Measurements from ENCODE around the gene IL9. TPM values are rescaled to one million over a fixed set of nuclear protein-coding genes. Genes with fewer than 3 reads are reported as not detected.

The IL9 gene
- total RNA-seq, result not detected

DNA sequence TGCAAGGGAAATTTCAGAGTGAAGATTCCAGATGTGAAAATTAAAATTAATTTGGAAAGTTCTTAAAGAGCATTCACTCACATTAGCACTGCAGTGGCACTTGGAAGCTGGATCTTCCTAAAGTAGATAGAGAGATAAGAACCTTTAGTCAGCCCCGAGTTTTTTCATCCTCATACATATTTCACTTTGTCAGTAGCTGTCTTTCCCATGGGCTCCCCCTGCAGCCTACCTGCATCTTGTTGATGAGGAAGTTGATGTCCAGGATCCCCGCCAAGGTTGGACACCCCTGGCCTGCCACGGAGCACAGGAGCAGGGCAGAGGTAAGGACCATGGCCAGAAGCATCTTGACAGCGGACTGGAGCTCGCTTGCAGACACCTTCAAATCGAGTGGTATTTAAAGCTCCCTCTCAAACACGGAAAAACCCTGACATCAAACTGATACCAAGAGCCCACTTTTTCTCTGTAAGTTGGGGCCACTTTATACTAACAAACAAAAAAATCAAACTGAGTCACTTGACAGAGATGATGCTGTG, at the start of gene IL9:
Gene IL9, minus strand, starts transcription at position 368 of the 533 bp plus-strand sequence. Its CDS starts 25 bp downstream, at position 343.
- Histone ChIP-seq H3K27ac (no peak within 1 kb of the TSS), H3K9ac (ENCODE audit: low read depth in 2 of 2, low read length in 2 of 2) (no peak within 1 kb of the TSS), H3K4me3 (no peak within 1 kb of the TSS), H3K36me3 (no peaks in the 10 kb centered on the region), H3K4me1 (no peaks in the 10 kb centered on the region), H3K27me3 (no peaks in the 10 kb centered on the region), H3K9me3 (no peaks in the 10 kb centered on the region)
- intact Hi-C loops (cut with DNase I), result no loop called here
- no peak for DNase-seq
- TF ChIP-seq, protein P1, sequence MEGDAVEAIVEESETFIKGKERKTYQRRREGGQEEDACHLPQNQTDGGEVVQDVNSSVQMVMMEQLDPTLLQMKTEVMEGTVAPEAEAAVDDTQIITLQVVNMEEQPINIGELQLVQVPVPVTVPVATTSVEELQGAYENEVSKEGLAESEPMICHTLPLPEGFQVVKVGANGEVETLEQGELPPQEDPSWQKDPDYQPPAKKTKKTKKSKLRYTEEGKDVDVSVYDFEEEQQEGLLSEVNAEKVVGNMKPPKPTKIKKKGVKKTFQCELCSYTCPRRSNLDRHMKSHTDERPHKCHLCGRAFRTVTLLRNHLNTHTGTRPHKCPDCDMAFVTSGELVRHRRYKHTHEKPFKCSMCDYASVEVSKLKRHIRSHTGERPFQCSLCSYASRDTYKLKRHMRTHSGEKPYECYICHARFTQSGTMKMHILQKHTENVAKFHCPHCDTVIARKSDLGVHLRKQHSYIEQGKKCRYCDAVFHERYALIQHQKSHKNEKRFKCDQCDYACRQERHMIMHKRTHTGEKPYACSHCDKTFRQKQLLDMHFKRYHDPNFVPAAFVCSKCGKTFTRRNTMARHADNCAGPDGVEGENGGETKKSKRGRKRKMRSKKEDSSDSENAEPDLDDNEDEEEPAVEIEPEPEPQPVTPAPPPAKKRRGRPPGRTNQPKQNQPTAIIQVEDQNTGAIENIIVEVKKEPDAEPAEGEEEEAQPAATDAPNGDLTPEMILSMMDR (IDR thresholded peaks at IDR 0.05), result no peak

DNA sequence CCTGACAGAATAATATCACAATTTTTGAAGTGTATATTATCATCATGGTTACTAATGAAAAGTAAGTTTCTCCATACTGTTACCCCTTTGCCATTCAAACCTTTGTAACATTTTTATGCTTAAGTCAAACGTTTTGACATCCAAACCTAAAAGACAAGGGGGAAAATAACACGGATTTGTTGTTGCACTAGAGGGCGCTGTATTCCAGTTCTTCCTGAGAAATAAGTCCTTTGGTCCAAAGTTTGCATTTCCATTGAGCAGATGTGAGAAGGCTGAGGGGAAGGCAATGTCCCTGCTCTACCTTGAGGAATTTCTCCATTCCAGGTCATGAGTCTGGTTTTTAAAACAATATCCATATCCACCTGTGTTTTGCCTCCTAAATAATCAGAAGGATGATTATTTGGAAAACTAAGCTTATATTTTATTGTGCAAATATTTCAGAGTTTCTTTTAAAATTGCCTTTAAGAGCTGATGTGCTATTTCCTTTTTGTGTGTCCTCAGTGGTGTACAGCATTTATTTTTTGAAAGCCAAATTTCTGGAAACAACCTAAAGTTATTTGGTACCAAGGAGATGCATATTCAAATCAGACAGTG, 49.4 kb upstream of the IL9 start:
- Histone ChIP-seq H3K4me1 (no peaks in the 10 kb centered on the region), H3K27ac (no peak overlapping the region), H3K4me3 (no peak overlapping the region), H3K9me3 (no peaks in the 10 kb centered on the region), H3K36me3 (no peaks in the 10 kb centered on the region), H3K27me3 (no peaks in the 10 kb centered on the region), H3K9ac (ENCODE audit: low read depth in 2 of 2, low read length in 2 of 2) (no peak overlapping the region)
- peak; percentile 69 for DNase-seq
- intact Hi-C loops (cut with DNase I), result loop anchor here (2.0 to 10.0 kb wide), 4 partner anchors 117 to 268 kb away; no protein-coding TSS in a partner anchor
- TF ChIP-seq, protein P1 (IDR thresholded peaks at IDR 0.05), result peak; percentile 57

DNA sequence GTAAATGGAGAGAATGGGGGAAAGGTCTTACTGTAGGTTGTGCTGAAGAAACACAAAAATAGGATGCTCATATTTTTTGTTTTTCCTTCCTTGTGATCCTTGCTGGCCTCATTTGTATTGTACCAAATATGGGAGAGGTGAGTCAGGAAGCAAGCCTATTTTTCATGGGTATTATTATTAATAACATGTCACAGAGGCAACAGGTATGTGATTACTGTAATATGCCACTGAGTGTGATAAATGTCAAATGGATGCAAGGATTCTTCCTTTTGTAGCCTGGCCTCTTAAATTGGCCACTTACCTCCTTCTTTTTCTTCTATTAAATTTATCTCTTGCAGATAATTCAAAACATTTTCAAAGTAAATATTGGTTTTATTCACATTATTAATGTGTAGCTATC, 48.9 kb upstream of the IL9 start:
- Histone ChIP-seq H3K27me3 (no peaks in the 10 kb centered on the region), H3K4me1 (no peaks in the 10 kb centered on the region), H3K27ac (no peak overlapping the region), H3K4me3 (no peak overlapping the region), H3K9ac (ENCODE audit: low read depth in 2 of 2, low read length in 2 of 2) (no peak overlapping the region), H3K9me3 (no peaks in the 10 kb centered on the region), H3K36me3 (no peaks in the 10 kb centered on the region)
- TF ChIP-seq, protein P1 (IDR thresholded peaks at IDR 0.05), result no peak
- no peak for DNase-seq
- intact Hi-C loops (cut with DNase I), result loop anchor here (2.0 to 10.0 kb wide), 2 partner anchors 230 to 268 kb away; no protein-coding TSS in a partner anchor

DNA sequence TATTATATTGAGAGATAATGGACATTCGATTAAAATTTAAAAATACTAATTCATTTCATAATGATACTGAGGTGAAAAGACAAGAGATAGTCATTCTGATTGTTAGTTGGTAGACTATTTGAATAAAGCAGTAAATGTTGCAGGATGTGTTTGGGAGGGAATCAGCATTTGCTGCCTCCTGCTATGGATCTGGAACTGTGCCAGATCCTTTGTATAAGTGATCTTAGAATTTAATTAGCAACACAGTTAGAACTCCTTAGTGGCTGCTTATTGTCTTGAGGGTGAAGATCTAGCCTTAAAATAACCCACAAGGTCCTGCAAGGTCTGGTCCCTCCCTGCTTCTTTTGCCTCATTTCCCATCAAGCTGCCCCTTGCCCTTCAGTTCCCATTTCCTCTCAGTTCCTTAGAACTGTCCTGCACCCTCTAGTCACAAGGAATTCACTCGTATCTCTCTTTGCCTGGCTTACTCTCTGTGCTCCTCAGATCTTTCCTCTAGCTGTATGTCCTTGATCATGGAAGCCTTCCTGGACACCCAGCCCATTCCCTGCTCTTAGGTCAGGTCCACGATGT, 46.6 kb upstream of the IL9 start:
- TF ChIP-seq, protein P1 (IDR thresholded peaks at IDR 0.05), result no peak
- intact Hi-C loops (cut with DNase I), result loop anchor here (10.0 kb wide), 1 partner anchor 233 kb away; no protein-coding TSS in a partner anchor
- Histone ChIP-seq H3K27me3 (no peaks in the 10 kb centered on the region), H3K4me3 (no peak overlapping the region), H3K4me1 (no peaks in the 10 kb centered on the region), H3K36me3 (no peaks in the 10 kb centered on the region), H3K9ac (ENCODE audit: low read depth in 2 of 2, low read length in 2 of 2) (no peak overlapping the region), H3K9me3 (no peaks in the 10 kb centered on the region), H3K27ac (no peak overlapping the region)
- DNase-seq, result no peak

DNA sequence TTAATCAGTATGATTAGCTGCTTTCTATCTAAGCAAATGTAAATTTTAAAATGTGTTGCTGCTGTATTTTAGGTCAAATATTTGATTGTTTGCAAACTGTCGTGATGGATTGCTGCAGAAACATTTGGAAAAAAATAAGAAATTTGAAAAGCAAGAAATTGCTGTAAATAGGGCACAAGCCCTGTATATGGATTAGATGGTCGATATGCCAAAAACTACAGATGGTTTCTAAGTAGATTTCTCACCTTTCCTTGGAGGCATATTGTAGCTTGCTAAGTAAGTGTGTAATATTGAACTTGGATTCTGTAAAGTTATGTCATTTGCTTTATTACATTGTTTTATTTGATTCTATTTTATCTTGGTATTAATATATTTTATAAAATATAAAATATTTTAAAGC, 46.1 kb upstream of the IL9 start:
- no peak for DNase-seq
- Histone ChIP-seq H3K9me3 (no peaks in the 10 kb centered on the region), H3K4me3 (no peak overlapping the region), H3K9ac (ENCODE audit: low read depth in 2 of 2, low read length in 2 of 2) (no peak overlapping the region), H3K4me1 (no peaks in the 10 kb centered on the region), H3K36me3 (no peaks in the 10 kb centered on the region), H3K27me3 (no peaks in the 10 kb centered on the region), H3K27ac (no peak overlapping the region)
- intact Hi-C loops (cut with DNase I), result loop anchor here (10.0 kb wide), 1 partner anchor 233 kb away; no protein-coding TSS in a partner anchor
- TF ChIP-seq, protein P1 (IDR thresholded peaks at IDR 0.05), result no peak
